ENCODE measurements around the gene ENOPH1.
A peak's percentile ranks its signal among the peaks of the same experiment; 100 is the strongest.

Gene ENOPH1

DNA sequence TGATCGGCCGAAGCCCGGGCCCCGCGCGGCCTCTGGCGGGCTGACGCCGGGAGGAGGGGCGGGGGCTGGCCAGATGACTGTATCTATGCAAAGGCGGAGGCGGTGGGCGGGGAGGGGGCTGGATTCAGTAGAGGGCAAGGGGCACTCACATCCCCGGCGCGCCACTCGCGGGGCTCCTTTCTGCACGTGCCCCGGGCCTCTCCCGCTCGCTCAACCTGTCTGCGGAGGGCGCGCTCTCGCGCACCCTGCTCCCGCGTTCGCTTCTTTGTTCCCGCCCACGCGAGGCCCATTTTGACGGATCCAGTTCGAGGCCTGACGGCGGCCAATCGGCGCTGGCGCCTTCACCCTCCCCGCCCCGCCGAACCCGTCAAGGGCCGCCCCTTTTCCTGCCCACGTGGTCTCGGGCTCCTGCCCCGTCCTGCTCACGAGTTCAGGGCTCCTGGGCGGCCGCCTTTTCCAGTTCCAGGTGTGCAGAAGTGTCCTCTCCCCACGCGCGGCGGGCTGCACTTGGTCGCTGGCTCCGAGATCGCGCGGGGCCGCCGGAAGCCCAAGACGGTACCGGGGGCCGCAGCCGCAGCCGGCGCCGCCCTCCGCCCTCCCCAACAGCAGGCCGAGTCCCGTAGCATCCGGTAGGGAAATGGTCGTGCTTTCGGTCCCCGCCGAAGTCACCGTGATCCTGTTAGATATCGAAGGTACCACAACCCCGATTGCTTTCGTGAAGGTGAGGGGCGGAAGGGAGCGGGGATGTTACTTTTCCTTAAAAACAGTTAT lies at the start of gene ENOPH1, which contains the start of gene HNRNPDL:
Gene ENOPH1 (plus strand): TSS at position 398 of the 771 bp plus-strand sequence. CDS start 240 bp downstream, at position 638.
Gene HNRNPDL (minus strand): TSS at position 270 of the 771 bp plus-strand sequence. CDS start 772 bp downstream, outside the sequence.
- Histone ChIP-seq H3K36me3 (ENCODE audit: control insufficient read depth in 2 of 2, insufficient read depth in 1 of 2, low read length in 2 of 2) (peaks cover 9 to 40% of the 10 kb centered on the region in 2 experiments), H3K4me1 (ENCODE audit: control insufficient read depth, insufficient read depth, low read length) (no peaks in the 10 kb centered on the region), H3K9me3 (ENCODE audit: control insufficient read depth, insufficient read depth, low read depth, low read length) (no peaks in the 10 kb centered on the region), H3K4me3 (ENCODE audit: low read depth, low read length) (peak within 1 kb of the TSS; percentile 96), H3K27ac (ENCODE audit: extremely low read depth, low read depth, low read length) (peak within 1 kb of the TSS; percentile 98)
- ChIA-PET POLR2A (interaction anchor here (1.1 to 3.2 kb wide), 7 partner anchors 16 to 1025 kb away, joined by 3 to 54 read pairs (median 7); partner anchors contain the start of genes HELQ, HNRNPD and MRPS18C), CTCF (interaction anchor here (0.6 to 1.5 kb wide), 3 partner anchors 65 to 936 kb away, joined by 3 to 6 read pairs (median 3); no protein-coding TSS in a partner anchor)
- TF ChIP-seq, protein P1, sequence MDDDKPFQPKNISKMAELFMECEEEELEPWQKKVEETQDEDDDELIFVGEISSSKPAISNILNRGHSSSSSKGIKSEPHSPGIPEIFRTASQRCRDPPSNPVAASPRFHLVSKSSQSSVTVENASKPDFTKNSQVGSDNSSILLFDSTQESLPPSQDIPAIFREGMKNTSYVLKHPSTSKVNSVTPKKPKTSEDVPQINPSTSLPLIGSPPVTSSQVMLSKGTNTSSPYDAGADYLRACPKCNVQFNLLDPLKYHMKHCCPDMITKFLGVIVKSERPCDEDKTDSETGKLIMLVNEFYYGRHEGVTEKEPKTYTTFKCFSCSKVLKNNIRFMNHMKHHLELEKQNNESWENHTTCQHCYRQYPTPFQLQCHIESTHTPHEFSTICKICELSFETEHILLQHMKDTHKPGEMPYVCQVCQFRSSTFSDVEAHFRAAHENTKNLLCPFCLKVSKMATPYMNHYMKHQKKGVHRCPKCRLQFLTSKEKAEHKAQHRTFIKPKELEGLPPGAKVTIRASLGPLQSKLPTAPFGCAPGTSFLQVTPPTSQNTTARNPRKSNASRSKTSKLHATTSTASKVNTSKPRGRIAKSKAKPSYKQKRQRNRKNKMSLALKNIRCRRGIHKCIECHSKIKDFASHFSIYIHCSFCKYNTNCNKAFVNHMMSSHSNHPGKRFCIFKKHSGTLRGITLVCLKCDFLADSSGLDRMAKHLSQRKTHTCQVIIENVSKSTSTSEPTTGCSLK (tag by site-specific recombination; IDR thresholded peaks at IDR 0.05): no peak
- peak; percentile 87 for TF ChIP-seq ZNF335 (tag by site-specific recombination; conservative IDR thresholded peaks at IDR 0.05)
- no peak for TF ChIP-seq ZNF174 (tag by site-specific recombination; IDR thresholded peaks at IDR 0.05)
- TF ChIP-seq KLF8 (tag by site-specific recombination; IDR thresholded peaks at IDR 0.05): peak; percentile 66
- peak; percentile 85 for TF ChIP-seq ZFHX2 (tag by site-specific recombination; conservative IDR thresholded peaks at IDR 0.05)
- no peak for TF ChIP-seq ZFP3 (tag by site-specific recombination; IDR thresholded peaks at IDR 0.05; ENCODE audit: low read depth)
- TF ChIP-seq ZNF2 (tag by site-specific recombination; IDR thresholded peaks at IDR 0.05): 0 out of 2 replicates have a peak, but pooled peaks have one; percentile 63
- no peak for TF ChIP-seq ZNF341 (tag by site-specific recombination; IDR thresholded peaks at IDR 0.05; ENCODE audit: low read depth)
- TF ChIP-seq, protein P2, sequence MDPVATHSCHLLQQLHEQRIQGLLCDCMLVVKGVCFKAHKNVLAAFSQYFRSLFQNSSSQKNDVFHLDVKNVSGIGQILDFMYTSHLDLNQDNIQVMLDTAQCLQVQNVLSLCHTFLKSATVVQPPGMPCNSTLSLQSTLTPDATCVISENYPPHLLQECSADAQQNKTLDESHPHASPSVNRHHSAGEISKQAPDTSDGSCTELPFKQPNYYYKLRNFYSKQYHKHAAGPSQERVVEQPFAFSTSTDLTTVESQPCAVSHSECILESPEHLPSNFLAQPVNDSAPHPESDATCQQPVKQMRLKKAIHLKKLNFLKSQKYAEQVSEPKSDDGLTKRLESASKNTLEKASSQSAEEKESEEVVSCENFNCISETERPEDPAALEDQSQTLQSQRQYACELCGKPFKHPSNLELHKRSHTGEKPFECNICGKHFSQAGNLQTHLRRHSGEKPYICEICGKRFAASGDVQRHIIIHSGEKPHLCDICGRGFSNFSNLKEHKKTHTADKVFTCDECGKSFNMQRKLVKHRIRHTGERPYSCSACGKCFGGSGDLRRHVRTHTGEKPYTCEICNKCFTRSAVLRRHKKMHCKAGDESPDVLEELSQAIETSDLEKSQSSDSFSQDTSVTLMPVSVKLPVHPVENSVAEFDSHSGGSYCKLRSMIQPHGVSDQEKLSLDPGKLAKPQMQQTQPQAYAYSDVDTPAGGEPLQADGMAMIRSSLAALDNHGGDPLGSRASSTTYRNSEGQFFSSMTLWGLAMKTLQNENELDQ (tag by site-specific recombination; IDR thresholded peaks at IDR 0.05; ENCODE audit: low read depth): no peak
- TF ChIP-seq ZNF184 (tag by site-specific recombination; IDR thresholded peaks at IDR 0.05): no peak; the same call in 1 of the 2 replicates
- peak; percentile 52; the same call in 1 of the 2 replicates for TF ChIP-seq SP7 (tag by site-specific recombination; IDR thresholded peaks at IDR 0.05)
- no peak for TF ChIP-seq INSM2 (tag by site-specific recombination; IDR thresholded peaks at IDR 0.05)
- peak; percentile 44 for TF ChIP-seq ZNF366 (tag by site-specific recombination; conservative IDR thresholded peaks at IDR 0.05)
- 0 out of 2 replicates have a peak, but pooled peaks have one; percentile 17 for TF ChIP-seq ZNF596 (tag by site-specific recombination; IDR thresholded peaks at IDR 0.05)
- TF ChIP-seq REPIN1 (tag by site-specific recombination; IDR thresholded peaks at IDR 0.05; ENCODE audit: low read depth): 0 out of 2 replicates have a peak, but pooled peaks have one; percentile 28
- TF ChIP-seq SP3 (tag by site-specific recombination; IDR thresholded peaks at IDR 0.05): peak; percentile 87
- peak; percentile 3; the same call in 1 of the 2 replicates for TF ChIP-seq GLIS2 (tag by site-specific recombination; IDR thresholded peaks at IDR 0.05)
- no peak for TF ChIP-seq ZNF701 (tag by site-specific recombination; IDR thresholded peaks at IDR 0.05)
- TF ChIP-seq ZNF292 (tag by site-specific recombination; IDR thresholded peaks at IDR 0.05; ENCODE audit: borderline replicate concordance, low read depth): no peak
- TF ChIP-seq HOXA7 (CRISPR knock-in tag; IDR thresholded peaks at IDR 0.05; ENCODE audit: borderline replicate concordance): no peak
- no peak for TF ChIP-seq ZNF645 (tag by site-specific recombination; IDR thresholded peaks at IDR 0.05)
- TF ChIP-seq, protein P3, sequence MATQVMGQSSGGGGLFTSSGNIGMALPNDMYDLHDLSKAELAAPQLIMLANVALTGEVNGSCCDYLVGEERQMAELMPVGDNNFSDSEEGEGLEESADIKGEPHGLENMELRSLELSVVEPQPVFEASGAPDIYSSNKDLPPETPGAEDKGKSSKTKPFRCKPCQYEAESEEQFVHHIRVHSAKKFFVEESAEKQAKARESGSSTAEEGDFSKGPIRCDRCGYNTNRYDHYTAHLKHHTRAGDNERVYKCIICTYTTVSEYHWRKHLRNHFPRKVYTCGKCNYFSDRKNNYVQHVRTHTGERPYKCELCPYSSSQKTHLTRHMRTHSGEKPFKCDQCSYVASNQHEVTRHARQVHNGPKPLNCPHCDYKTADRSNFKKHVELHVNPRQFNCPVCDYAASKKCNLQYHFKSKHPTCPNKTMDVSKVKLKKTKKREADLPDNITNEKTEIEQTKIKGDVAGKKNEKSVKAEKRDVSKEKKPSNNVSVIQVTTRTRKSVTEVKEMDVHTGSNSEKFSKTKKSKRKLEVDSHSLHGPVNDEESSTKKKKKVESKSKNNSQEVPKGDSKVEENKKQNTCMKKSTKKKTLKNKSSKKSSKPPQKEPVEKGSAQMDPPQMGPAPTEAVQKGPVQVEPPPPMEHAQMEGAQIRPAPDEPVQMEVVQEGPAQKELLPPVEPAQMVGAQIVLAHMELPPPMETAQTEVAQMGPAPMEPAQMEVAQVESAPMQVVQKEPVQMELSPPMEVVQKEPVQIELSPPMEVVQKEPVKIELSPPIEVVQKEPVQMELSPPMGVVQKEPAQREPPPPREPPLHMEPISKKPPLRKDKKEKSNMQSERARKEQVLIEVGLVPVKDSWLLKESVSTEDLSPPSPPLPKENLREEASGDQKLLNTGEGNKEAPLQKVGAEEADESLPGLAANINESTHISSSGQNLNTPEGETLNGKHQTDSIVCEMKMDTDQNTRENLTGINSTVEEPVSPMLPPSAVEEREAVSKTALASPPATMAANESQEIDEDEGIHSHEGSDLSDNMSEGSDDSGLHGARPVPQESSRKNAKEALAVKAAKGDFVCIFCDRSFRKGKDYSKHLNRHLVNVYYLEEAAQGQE (tag by site-specific recombination; IDR thresholded peaks at IDR 0.05): no peak
- TF ChIP-seq ZNF121 (tag by site-specific recombination; IDR thresholded peaks at IDR 0.05): peak; percentile 30; the same call in 1 of the 2 replicates
- TF ChIP-seq ZNF146 (tag by site-specific recombination; IDR thresholded peaks at IDR 0.05): no peak
- no peak for TF ChIP-seq ZFP37 (tag by site-specific recombination; IDR thresholded peaks at IDR 0.05)
- no peak for TF ChIP-seq ZNF155 (tag by site-specific recombination; IDR thresholded peaks at IDR 0.05)
- no peak for TF ChIP-seq ZNF239 (tag by site-specific recombination; IDR thresholded peaks at IDR 0.05)

Measured in HEK293 (cell line).